Measurements from ENCODE around the gene MYF6. TPM values are rescaled to one million over a fixed set of nuclear protein-coding genes. Genes with fewer than 3 reads are reported as not detected.

The MYF6 gene
- total RNA-seq, 3 donors from 2014 or later, result not detected

DNA sequence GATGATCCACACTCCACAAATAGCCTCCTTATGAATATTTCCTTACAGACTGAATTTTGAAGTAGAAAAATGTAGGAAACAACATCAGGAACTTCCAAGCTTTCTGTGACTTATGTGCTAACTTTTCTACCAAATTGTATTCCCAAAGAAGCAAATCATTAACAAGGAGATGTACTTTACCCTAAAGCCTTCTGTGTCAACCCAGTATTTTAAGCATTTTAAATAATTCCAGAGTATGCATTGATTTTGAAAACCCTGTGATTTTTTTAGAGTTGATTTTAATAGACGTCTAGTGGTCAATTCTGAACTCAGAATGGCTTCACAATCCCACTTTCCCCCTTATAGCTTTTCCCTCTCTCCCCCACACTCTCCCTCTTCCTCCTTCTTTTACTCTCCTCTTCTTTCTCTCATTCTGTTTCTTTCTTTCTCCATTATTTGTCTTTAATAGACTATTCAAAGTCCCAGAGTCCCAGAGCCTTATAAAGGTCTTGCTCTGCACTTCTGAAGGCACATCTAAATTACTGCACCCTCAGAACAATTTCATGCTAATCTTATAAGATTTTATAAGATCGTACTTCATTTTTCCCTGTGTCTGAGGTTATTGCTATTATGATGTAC lies 10.1 kb upstream of the MYF6 start:
- ATAC-seq, result no peak
- no peaks in the 10 kb centered on the region for H3K36me3 Mint-ChIP-seq (ENCODE audit: insufficient read depth)

DNA sequence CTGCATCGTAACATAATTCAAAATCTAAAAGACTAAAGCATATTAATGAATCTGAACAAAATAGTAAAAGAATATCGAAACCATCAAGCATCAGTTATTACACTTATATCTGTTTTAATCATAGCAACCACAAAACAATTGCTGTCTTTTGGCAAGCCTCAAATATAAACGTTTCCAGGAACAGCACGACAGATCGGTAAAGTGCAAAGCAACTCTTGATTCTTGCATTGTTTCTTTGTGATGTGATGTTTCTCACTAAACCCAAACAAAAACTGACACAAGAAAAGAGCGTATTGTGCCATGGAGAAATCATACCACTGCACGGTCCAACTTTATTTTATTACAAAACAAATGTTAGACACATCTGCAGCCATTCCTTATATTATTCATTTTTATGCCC lies 9.2 kb upstream of the MYF6 start:
- no peaks in the 10 kb centered on the region for H3K27me3 Mint-ChIP-seq (ENCODE audit: low read depth)
- DNase-seq, result no peak
- peaks cover 2% of the 10 kb centered on the region for H3K9me3 Mint-ChIP-seq
- H3K4me1 Mint-ChIP-seq (ENCODE audit: low read depth), result no peaks in the 10 kb centered on the region
- ATAC-seq, result no peak
- H3K4me3 Mint-ChIP-seq, result no peak overlapping the region
- H3K36me3 Mint-ChIP-seq (ENCODE audit: insufficient read depth), result no peaks in the 10 kb centered on the region

More for the DNA sequence above, 10.1 kb upstream of the MYF6 start:
- no peaks in the 10 kb centered on the region for H3K4me1 Mint-ChIP-seq (ENCODE audit: low read depth)
- no peaks in the 10 kb centered on the region for H3K9me3 Mint-ChIP-seq
- H3K4me3 Mint-ChIP-seq, result no peak overlapping the region
- no peaks in the 10 kb centered on the region for H3K27me3 Mint-ChIP-seq (ENCODE audit: low read depth)
- no peak for DNase-seq

DNA sequence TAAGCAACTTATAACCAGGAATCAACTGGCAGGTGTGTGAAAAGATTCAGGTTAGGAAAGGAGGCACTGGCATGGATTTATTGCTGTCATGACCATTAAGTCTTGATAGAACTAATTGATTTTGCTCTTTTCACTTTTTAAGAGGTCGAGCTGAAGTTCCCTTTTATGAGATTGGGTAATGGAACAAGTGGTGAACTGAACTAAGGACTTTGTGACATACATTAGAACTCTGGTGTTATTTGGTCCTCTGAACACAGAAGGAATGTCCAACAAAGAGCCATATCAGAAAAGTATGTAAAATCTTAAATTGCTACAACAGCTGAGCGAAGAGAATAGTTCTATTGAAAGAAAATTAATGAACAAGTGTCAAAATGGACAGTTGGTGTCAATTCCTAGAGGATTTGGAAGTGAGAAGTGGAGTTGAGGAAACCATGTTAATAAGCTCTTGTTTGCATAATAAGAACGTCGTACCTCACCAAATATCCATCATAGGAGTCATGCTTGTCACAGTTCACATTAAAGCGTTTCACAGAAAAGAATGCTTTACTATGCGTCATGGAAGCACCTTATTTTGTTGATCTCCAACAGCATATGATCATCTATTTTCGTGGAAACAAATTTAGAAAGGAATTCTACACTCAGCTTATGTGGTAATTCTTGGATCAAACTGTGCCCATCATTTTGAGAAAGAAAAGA lies 8.4 kb upstream of the MYF6 start:
- Mint-ChIP-seq H3K4me1 (ENCODE audit: low read depth) (no peaks in the 10 kb centered on the region), H3K27me3 (ENCODE audit: low read depth) (no peaks in the 10 kb centered on the region), H3K4me3 (no peak overlapping the region), H3K36me3 (ENCODE audit: insufficient read depth) (no peaks in the 10 kb centered on the region), H3K9me3 (peaks cover 4% of the 10 kb centered on the region)
- DNase-seq (no peak), ATAC-seq (no peak)

DNA sequence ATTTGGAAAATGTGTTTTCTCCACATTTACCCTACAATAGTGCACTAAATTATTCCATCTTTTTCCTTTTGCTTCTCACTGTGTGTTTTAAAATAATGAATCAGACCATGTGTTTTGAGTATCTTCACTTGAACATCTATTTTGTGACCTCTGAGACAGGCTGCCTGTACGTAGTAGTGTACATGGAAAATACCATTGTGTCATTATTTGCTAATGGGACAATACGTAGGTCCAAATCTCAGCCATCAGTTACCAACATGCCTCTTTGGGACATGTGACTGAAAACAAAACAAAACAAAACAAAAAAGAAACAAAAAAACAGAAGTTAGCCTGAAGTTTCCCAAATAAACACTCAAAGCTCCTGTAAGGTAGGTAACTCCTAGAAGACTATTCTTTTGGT lies 7.1 kb upstream of the MYF6 start:
- Mint-ChIP-seq H3K9me3 (peaks cover 4% of the 10 kb centered on the region), H3K36me3 (ENCODE audit: insufficient read depth) (no peaks in the 10 kb centered on the region), H3K4me3 (no peak overlapping the region), H3K4me1 (ENCODE audit: low read depth) (no peaks in the 10 kb centered on the region), H3K27me3 (ENCODE audit: low read depth) (no peaks in the 10 kb centered on the region)
- ATAC-seq (no peak), DNase-seq (no peak)

DNA sequence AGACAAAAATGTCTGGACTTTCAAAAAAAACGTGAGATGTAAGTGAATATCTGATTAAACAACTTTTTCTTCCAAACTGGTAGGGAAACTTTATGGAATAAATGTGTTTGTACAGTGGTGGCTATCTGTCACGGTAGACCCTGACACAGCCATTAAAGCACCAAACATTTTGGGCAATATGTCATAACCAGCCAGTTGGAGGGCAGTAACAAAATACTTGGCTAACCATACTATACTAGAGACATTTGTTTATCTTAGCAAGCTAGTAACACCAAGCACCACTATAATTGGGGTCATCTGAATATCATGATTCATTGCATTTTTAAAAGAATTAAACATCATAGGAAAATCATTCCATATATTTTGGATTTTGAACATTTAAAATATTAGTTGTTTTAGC lies 6.0 kb upstream of the MYF6 start:
- Mint-ChIP-seq H3K4me1 (ENCODE audit: low read depth) (no peaks in the 10 kb centered on the region), H3K4me3 (no peak overlapping the region), H3K27me3 (ENCODE audit: low read depth) (peaks cover under 1% of the 10 kb centered on the region), H3K9me3 (peaks cover 4% of the 10 kb centered on the region), H3K36me3 (ENCODE audit: insufficient read depth) (no peaks in the 10 kb centered on the region)
- ATAC-seq (no peak), DNase-seq (no peak)

DNA sequence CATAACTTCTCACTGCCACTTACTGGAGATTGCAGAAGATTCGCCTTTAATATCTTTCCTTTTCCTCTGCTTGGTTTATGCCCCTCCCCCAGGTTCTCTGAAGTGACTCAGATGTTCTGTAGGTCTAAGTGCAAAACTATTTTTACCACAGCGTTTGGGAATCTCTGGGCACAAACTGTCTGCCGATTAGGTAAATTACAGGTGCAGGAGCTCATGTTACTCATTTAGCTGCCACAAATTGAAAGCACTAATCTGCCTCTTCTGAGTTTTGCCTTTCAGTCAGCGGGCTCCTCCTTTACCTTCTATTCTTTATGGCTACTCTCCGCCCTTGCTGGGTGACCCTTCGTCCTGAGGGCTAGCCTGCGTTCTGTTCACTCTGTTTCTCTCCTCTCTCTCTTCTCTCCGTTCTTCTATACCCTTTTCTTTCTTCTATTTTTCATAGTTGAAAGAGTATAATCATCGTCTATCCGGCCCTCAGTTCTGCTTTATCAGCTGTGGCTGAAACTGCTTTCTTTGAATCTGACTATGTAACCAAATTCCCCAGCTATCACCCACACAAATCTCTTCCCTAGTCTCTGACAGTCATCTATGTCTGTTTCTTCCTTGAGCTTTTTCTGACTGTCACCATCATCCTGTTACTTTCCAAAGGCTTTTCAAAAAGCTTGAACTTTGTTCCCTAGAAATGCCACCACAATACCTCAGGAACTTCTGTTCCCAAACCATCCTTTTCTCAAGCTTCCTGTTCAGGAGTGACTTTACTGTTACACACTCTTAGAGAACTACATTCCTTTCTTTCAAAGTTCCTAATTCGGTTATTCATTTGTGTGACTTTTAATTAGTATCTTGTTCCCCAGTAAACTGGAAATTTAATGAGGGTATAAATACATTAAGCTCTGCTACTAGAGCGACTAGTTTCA lies 4.3 kb upstream of the MYF6 start:
- ATAC-seq (no peak), DNase-seq (no peak)
- Mint-ChIP-seq H3K36me3 (ENCODE audit: insufficient read depth) (no peaks in the 10 kb centered on the region), H3K4me1 (ENCODE audit: low read depth) (no peaks in the 10 kb centered on the region), H3K4me3 (no peak overlapping the region), H3K27me3 (ENCODE audit: low read depth) (peaks cover 12% of the 10 kb centered on the region), H3K9me3 (peaks cover 4% of the 10 kb centered on the region)

DNA sequence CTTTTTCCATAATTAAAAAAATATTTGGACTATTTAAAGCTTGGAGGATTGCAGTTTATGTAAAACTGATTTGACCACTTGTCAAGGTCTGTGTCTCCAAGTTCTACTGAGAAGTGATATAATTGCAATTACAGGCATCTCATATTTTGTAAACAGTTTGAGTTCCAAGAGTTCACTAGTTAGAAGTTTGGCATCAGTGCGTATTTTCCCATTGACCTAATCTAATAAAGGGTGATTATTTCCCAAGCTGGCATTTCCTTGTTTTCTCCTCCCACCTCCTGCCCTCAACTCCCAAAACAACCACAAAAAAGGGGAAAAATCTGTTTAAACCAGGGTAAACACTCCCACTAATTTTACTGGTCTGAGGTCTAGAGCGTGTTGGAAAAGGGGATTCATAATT lies 3.0 kb upstream of the MYF6 start:
- Mint-ChIP-seq H3K27me3 (ENCODE audit: low read depth) (peaks cover 22% of the 10 kb centered on the region), H3K36me3 (ENCODE audit: insufficient read depth) (no peaks in the 10 kb centered on the region), H3K4me3 (no peak overlapping the region), H3K4me1 (ENCODE audit: low read depth) (no peaks in the 10 kb centered on the region), H3K9me3 (peaks cover 8% of the 10 kb centered on the region)
- ATAC-seq (no peak), DNase-seq (no peak)

DNA sequence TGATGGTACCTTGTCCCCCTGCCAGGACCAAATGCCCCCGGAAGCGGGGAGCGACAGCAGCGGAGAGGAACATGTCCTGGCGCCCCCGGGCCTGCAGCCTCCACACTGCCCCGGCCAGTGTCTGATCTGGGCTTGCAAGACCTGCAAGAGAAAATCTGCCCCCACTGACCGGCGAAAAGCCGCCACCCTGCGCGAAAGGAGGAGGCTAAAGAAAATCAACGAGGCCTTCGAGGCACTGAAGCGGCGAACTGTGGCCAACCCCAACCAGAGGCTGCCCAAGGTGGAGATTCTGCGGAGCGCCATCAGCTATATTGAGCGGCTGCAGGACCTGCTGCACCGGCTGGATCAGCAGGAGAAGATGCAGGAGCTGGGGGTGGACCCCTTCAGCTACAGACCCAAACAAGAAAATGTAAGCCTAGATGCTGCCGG lies 410 bp downstream of the MYF6 start:
- peaks cover 31% of the 10 kb centered on the region for H3K27me3 Mint-ChIP-seq (ENCODE audit: low read depth)
- no peaks in the 10 kb centered on the region for H3K36me3 Mint-ChIP-seq (ENCODE audit: insufficient read depth)
- H3K4me1 Mint-ChIP-seq (ENCODE audit: low read depth), result no peaks in the 10 kb centered on the region
- no peak overlapping the region for H3K4me3 Mint-ChIP-seq
- ATAC-seq (no peak), DNase-seq (no peak)
- H3K9me3 Mint-ChIP-seq, result peaks cover 11% of the 10 kb centered on the region

DNA sequence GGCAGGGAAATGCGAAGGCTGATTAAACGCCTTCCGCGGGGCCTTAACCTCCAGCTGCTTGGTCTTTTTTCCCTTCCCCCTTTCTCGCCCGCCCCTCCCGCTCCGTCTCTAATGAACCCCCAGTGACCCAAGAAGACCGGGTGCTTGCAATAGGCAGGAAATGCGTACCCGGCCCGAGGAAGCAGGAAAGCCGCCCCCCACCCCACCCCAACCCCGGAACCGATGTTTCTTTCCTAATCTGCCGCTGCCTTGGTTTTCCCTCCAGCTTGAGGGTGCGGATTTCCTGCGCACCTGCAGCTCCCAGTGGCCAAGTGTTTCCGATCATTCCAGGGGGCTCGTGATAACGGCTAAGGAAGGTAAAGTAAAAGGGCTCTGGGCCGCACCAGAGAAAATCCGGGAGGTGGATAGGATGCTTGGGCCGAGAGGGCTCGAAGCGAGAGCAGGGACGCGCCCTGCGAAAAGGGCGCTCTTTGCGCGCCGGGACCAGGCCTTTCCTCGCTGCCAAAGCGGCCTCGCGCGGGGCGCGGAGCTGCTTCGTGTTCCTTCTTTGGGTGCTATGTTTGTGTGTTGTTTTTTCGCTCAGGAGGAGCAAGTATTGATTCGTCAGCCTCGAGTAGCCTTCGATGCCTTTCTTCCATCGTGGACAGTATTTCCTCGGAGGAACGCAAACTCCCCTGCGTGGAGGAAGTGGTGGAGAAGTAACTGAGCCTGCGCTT lies 983 bp downstream of the MYF6 start:
- no peak overlapping the region for H3K4me3 Mint-ChIP-seq

DNA sequence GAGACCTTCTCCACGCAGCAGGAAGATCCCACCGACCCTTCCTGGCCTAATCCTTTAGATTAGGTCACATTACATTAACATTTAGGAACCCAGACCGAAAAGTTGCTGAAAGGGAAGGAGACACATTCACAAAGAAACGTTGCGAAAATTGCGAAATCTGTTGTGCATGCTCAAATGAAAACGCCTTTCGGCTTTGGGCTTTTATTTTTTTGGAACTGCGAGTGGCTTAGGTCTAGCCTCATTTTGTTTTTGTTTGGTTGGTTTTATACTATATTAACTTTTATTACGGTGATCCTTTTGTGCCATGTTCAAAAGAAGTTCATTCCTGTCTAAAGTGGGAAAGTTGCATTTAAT lies 1.5 kb downstream of the MYF6 start:
- H3K27me3 Mint-ChIP-seq (ENCODE audit: low read depth), result peaks cover 33% of the 10 kb centered on the region

More for the DNA sequence above, 983 bp downstream of the MYF6 start:
- ATAC-seq, result no peak
- DNase-seq, result no peak
- Mint-ChIP-seq H3K36me3 (ENCODE audit: insufficient read depth) (no peaks in the 10 kb centered on the region), H3K4me1 (ENCODE audit: low read depth) (no peaks in the 10 kb centered on the region), H3K9me3 (peaks cover 7% of the 10 kb centered on the region), H3K27me3 (ENCODE audit: low read depth) (peaks cover 31% of the 10 kb centered on the region)

DNA sequence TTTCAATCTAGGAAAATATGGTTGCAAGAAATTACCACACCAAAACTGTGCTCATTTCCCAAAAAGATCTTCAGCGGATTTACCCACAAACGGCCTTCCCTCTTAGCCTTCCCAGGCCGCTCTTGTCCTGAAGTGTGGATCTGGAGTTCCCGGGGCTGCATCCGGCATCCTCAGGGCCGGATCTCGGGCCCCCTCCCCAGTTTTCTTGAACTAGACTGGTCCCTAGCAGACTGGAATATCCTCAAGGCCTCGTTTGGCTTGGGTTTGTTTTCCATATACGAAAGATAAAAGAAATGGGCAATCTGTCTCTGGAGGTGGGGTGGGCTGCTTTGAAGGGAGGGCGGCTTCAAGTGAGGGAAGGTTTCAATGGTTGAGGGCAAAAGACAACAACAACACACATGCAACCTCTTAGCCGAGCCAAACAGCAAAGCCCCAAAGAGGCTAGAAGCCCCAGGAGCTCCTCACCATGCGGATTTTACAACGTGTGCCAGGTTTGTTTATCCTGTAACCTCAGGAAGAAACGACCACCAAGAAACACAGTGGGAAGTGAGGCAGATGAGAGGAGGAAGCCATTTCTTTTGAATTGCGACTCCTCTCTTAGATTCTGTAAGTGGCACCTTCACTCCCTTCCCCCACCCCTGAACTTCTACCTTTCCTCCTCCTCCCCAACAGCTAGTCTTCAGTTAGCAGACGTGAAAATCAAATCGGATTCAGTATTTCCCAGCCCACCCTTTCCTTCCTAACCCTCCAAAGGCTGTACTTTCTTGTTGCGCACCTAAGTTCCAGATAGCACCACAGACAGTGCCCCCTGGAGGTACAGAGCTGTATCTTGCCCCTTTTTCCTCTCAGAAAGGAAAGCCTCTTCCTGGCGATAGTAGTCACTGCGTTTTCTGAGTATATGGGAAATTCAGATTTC lies 2.6 kb downstream of the MYF6 start:
- peaks cover 7% of the 10 kb centered on the region for H3K9me3 Mint-ChIP-seq
- H3K4me1 Mint-ChIP-seq (ENCODE audit: low read depth), result no peaks in the 10 kb centered on the region
- no peak for ATAC-seq
- no peak overlapping the region for H3K4me3 Mint-ChIP-seq
- H3K36me3 Mint-ChIP-seq (ENCODE audit: insufficient read depth), result no peaks in the 10 kb centered on the region
- DNase-seq, result no peak
- H3K27me3 Mint-ChIP-seq (ENCODE audit: low read depth), result peaks cover 39% of the 10 kb centered on the region

More for the DNA sequence above, 1.5 kb downstream of the MYF6 start:
- H3K4me3 Mint-ChIP-seq, result no peak overlapping the region
- H3K4me1 Mint-ChIP-seq (ENCODE audit: low read depth), result no peaks in the 10 kb centered on the region
- no peaks in the 10 kb centered on the region for H3K36me3 Mint-ChIP-seq (ENCODE audit: insufficient read depth)
- ATAC-seq (no peak), DNase-seq (no peak)
- peaks cover 7% of the 10 kb centered on the region for H3K9me3 Mint-ChIP-seq

DNA sequence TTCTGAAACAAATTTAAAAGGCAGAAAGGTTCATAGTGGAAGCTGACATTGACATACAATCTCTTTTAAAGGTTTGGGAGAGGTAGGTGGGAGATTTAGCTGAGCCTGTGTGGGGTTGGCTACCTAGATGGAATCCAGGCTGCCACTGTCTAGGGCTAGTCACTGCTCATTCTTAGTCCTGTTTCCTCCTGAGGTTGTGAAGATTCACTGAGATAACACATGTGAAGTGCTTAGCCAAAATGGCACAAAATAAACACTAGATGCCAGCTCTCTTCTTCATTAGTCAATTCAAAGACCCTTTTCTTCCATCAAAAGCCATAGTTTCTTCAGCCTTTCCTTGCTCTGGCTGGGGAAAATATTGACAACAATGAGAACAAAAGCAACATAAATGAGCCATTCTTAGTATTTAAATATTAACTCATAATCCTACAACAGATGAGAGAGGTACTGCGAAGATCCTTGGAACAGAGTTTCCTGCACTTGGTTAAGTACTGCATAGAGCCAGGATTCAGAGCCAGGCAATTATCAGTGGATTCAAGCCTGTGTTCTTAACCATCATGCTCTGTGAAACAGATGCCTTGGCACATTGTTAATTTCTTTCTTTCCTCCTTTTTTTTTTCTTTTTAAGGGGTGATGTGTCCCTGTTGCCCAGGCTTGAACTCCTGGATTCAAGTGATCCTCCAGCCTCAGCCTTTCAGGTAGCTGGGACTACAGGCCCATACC lies 3.5 kb downstream of the MYF6 start:
- no peak for ATAC-seq
- Mint-ChIP-seq H3K27me3 (ENCODE audit: low read depth) (peaks cover 46% of the 10 kb centered on the region), H3K4me1 (ENCODE audit: low read depth) (no peaks in the 10 kb centered on the region), H3K9me3 (peaks cover 9% of the 10 kb centered on the region), H3K36me3 (ENCODE audit: insufficient read depth) (no peaks in the 10 kb centered on the region), H3K4me3 (no peak overlapping the region)
- no peak for DNase-seq

DNA sequence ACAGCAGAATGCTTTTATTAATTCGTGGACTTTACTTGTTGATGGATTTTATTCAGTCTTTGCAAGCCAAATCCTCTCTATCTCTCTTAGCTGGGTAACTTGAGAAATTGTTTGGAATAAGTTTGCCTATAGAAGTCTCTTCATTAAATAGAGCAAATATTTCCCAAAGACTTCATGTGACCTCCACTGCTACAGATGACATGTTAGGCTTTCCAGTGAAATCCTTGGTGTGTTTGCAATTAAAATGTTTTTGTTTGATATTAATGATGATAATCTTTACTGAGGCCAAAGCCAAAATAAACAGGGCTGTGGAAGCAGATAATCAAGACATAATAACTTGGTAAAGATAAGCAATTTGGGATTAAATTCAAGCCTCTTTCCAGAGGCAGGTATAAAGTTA lies 4.4 kb downstream of the MYF6 start:
- DNase-seq, result no peak
- no peaks in the 10 kb centered on the region for H3K36me3 Mint-ChIP-seq (ENCODE audit: insufficient read depth)
- H3K4me1 Mint-ChIP-seq (ENCODE audit: low read depth), result no peaks in the 10 kb centered on the region
- no peak for ATAC-seq
- peaks cover 50% of the 10 kb centered on the region for H3K27me3 Mint-ChIP-seq (ENCODE audit: low read depth)
- peaks cover 10% of the 10 kb centered on the region for H3K9me3 Mint-ChIP-seq
- H3K4me3 Mint-ChIP-seq, result no peak overlapping the region

Measured in activated T-cell treated with anti-CD3 and anti-CD28 coated beads, Interleukin-2, amount 50 U/mL, for 4 hours (primary cell).